CD4-positive, alpha-beta T cell treated with Interleukin-6 at 100 ng/mL for 8 hours (primary cell): ENCODE data around the gene RBP3.
A peak's percentile ranks its signal among the peaks of the same experiment; 100 is the strongest.

Source experiments
- DNase-seq: peaks from one replicate; pipeline ENCODE4 v3.0.0-alpha.2; 2020; ENCODE audit warnings: mixed read lengths, low spot score

RBP3 gene

DNA sequence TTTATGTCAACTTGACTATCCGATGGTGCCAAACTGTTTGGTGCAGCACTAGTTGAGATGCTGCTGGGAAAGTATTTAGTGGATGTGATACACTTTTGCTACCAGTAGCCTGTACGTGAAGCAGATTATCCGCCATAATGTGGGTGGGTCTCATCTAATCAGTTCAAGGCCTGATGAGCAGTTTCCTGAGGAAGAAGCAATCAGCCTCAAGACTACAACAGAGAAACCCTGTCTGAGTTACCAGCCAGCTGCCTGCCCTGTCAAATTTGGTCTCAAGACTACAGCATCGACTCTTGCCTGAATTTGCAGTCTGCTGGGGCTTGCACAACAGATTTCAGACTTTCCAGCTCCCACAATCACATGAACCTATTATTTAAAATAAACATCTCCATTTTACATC, 10.9 kb upstream of the RBP3 start:
- no peak for DNase-seq

DNA sequence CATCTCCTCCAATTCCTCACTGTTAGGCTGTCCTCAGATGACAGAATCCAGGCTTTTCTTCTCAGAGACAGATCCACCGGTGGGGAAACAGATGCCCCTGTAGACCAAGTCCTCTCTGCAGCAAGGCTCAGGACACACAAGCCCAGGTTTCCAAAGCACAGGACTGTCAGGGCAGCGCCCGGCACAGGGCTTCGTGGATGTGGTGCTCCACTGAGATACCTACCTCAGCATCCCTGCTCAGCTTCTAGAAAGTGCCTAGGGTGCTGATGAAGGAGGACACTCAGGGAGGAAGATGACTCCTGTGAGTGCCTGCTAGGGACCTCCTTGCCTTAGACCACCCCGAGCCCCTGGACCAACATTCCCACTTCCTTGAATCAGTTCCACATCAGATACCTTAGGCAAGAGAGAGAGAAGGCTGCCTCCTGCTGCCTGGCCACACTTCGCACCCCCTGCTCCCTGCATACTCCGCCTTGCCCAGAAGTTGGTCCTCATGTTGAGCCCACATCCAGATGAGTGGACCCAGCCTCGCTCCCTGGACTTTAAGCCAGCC, 8.9 kb upstream of the RBP3 start:
- no peak for DNase-seq

DNA sequence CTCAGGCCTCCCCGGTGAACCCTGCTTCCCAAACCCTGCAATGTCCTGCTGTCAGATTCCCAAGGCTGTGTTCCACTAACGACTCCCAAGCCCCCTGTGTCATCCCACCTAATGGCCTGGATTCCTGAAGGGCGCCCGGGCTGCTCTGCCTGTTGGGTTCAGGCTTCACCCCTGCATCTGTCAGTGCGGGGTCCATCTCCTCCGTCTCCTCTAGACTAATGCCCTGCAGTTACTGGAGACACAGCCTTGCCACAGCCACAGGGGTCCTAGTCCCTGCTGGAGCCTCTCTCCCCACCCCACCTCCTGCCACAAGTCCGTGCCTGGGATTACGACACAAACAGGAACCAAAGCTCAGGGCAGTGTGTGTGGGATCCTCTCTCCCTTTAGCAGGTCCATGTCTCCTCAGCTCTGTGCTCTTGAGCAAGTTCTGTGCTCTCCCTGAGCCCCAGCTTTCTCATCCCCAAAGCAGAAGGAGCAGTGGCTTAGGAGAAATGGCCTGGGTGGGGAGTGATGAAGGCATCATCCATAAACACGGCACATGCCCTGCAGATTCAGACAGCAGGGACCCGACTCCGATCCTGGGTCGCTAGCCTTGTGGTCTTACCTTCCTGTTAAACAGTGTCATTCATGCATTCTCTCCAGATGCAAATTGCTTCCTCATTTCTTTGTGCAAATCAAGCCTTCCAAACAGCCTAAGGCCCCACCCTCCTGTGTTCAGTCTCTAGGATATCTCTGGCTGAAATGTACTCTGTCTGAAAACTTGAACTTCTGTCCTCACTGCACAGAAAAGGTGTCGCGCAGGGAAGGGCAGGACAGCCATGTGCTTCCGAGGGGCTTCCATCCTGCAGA, 8.2 kb upstream of the RBP3 start:
- DNase-seq, result no peak

DNA sequence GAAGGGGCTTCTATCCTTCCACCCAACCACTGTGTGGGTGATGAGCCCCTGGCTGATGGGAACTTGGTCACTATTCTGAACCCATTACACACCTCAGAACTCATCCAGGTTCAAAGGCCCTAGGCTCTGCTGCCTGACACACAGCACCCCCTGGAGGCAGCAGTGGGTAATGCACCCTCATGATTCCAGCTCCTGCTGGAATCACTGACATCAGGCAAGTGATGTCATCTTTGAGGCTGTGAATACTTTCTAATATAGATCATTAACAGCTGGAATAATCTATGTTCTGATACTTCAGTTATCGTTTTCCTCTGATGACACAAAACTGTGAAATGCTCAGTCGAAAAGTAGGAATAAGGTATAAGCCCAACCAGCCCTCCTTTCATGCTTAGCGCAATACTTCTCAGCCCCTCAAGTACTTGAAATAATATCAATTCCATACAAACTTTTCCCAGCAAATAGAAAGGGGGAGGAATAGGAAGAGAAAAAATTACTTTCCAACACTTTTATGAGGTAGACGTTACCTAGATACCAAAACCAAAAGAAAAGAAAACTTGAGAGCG, 7.5 kb upstream of the RBP3 start:
- DNase-seq, result peak; percentile 62

DNA sequence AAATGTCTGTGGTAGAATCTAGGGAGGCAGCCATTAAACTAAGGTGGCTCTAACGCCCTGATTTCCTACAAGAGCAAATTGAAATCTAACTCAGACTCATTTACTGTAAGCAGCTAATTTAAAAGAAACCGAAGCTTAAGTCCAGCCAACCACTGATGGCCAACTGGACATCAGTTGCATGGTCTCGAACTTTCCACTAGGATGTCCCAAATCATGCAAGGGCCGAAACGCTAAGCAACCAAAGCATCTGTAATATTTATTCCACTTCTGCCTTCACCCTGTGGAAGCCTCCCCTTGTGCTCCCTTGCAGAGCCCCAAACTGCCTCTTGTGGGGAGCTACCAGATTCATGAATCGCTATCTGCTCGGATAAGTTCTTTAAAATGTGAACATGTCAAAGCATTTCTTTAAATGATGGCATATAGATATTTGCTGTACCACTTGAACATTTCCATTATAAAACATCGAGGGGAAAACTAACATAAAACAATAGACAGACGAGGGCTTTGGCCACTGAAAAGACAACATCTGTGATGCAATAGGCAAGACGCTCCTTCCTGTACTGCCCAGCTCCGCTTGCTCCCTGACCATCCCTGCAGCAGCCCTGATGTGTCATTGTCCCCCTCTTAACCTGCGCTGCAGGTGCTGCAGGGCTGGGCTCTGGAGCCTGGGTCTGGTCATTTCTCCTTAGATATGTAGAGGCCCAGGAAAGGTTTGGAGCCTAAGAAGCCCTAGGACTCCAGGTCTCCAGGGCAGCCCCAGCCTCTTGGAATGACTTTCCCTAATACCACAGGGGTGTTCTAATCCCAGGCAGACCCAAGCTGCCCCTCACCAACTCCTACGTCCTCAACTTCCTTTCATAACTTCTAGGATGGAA, 2.9 kb upstream of the RBP3 start:
- no peak for DNase-seq

DNA sequence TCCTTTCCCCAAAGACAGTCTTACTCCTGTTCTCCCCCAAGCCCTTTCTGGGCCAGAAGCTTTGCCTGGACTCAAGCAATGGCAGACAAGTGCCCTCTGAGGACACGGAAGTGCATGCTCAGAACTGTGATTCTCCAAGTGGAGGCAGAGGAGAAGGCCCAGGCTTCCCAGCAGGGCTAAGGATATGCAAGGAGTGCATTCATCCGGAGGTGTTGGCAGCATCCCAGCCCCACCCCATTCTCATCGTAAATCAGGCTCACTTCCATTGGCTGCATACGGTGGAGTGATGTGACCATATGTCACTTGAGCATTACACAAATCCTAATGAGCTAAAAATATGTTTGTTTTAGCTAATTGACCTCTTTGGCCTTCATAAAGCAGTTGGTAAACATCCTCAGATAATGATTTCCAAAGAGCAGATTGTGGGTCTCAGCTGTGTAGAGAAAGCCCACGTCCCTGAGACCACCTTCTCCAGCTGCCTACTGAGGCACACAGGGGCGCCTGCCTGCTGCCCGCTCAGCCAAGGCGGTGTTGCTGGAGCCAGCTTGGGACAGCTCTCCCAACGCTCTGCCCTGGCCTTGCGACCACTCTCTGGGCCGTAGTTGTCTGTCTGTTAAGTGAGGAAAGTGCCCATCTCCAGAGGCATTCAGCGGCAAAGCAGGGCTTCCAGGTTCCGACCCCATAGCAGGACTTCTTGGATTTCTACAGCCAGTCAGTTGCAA, 1.4 kb upstream of the RBP3 start:
- DNase-seq, result no peak

DNA sequence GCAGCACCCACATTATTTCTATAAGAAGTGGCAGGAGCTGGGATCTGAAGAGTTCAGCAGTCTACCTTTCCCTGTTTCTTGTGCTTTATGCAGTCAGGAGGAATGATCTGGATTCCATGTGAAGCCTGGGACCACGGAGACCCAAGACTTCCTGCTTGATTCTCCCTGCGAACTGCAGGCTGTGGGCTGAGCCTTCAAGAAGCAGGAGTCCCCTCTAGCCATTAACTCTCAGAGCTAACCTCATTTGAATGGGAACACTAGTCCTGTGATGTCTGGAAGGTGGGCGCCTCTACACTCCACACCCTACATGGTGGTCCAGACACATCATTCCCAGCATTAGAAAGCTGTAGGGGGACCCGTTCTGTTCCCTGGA, 874 bp upstream of the RBP3 start:
- DNase-seq, result no peak

DNA sequence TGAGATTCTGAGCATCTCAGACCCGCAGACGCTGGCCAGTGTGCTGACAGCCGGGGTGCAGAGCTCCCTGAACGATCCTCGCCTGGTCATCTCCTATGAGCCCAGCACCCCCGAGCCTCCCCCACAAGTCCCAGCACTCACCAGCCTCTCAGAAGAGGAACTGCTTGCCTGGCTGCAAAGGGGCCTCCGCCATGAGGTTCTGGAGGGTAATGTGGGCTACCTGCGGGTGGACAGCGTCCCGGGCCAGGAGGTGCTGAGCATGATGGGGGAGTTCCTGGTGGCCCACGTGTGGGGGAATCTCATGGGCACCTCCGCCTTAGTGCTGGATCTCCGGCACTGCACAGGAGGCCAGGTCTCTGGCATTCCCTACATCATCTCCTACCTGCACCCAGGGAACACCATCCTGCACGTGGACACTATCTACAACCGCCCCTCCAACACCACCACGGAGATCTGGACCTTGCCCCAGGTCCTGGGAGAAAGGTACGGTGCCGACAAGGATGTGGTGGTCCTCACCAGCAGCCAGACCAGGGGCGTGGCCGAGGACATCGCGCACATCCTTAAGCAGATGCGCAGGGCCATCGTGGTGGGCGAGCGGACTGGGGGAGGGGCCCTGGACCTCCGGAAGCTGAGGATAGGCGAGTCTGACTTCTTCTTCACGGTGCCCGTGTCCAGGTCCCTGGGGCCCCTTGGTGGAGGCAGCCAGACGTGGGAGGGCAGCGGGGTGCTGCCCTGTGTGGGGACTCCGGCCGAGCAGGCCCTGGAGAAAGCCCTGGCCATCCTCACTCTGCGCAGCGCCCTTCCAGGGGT, 703 bp downstream of the RBP3 start:
- no peak for DNase-seq

DNA sequence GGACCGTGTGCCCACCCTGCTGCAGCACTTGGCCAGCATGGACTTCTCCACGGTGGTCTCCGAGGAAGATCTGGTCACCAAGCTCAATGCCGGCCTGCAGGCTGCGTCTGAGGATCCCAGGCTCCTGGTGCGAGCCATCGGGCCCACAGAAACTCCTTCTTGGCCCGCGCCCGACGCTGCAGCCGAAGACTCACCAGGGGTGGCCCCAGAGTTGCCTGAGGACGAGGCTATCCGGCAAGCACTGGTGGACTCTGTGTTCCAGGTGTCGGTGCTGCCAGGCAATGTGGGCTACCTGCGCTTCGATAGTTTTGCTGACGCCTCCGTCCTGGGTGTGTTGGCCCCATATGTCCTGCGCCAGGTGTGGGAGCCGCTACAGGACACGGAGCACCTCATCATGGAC, 1.4 kb downstream of the RBP3 start:
- no peak for DNase-seq

DNA sequence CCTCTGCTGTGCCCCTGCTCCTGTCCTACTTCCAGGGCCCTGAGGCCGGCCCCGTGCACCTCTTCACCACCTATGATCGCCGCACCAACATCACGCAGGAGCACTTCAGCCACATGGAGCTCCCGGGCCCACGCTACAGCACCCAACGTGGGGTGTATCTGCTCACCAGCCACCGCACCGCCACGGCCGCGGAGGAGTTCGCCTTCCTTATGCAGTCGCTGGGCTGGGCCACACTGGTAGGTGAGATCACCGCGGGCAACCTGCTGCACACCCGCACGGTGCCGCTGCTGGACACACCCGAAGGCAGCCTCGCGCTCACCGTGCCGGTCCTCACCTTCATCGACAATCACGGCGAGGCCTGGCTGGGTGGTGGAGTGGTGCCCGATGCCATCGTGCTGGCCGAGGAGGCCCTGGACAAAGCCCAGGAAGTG, 1.8 kb downstream of the RBP3 start:
- DNase-seq, result no peak

DNA sequence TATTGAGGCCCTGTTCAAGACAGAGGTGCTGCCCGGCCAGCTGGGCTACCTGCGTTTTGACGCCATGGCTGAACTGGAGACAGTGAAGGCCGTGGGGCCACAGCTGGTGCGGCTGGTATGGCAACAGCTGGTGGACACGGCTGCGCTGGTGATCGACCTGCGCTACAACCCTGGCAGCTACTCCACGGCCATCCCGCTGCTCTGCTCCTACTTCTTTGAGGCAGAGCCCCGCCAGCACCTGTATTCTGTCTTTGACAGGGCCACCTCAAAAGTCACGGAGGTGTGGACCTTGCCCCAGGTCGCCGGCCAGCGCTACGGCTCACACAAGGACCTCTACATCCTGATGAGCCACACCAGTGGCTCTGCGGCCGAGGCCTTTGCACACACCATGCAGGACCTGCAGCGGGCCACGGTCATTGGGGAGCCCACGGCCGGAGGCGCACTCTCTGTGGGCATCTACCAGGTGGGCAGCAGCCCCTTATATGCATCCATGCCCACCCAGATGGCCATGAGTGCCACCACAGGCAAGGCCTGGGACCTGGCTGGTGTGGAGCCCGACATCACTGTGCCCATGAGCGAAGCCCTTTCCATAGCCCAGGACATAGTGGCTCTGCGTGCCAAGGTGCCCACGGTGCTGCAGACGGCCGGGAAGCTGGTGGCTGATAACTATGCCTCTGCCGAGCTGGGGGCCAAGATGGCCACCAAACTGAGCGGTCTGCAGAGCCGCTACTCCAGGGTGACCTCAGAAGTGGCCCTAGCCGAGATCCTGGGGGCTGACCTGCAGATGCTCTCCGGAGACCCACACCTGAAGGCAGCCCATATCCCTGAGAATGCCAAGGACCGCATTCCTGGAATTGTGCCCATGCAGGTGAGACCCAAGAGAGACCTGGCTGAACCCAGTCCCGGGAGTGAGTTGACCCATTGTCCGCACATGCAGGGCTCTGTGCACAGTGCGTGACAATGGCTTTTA, 2.8 kb downstream of the RBP3 start:
- no peak for DNase-seq

DNA sequence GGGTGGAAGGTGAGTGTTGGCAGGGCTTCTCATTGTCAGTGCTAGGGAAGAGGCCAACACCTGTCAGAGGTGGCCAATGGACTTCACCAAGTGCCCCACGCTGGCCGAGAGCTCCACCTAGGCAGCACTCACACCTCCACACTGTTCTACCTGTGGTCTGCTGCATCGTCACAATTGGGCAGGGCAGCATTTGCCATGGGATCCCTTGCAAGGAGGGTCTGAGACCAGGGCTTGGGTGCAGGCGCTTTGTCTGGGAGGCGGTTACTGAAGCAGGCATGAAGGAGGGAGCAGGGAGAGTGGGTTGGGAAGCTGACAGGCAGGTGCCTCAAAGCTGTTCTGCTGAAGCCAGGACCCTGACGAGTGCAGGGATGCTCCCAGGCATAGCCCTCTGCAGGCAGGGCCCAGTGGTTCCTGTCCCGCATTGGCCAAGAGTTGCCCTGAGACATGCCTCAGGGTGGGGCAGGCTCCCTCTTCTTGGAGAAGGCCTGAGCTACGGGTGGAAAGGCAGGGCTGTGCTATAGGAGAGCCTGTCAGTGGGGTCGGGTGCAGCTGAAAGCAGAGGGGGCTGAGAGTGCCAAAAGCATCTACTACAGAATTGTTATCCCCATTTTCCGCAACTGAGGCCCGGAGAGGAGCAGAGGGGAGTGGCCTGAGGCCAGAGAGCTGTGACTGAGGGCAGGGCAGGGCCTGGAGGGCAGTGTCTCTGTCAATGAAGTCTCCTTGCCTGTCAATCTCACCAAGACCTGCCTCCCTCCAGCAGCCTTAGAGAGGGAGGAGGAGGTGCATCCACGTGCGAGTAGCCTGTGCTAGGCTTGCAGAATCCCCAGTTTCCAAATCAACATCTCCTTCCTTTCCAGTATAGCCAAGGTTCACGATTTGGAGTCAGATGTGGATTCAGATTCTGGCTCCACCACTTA, 4.0 kb downstream of the RBP3 start:
- no peak for DNase-seq

DNA sequence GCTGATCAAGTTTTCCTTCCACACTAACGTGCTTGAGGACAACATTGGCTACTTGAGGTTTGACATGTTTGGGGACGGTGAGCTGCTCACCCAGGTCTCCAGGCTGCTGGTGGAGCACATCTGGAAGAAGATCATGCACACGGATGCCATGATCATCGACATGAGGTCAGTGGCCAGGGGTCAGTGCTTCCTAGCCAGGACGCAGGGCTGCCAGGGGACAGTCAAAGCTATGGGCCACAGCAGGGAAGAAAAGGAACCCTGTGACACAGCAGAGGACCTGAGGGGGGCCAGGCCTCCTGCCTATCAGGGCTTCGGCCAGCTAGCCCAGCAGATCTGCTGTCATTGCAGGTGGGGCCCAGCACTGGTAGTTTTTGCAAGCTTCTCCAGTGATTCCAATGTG, 5.2 kb downstream of the RBP3 start:
- no peak for DNase-seq

DNA sequence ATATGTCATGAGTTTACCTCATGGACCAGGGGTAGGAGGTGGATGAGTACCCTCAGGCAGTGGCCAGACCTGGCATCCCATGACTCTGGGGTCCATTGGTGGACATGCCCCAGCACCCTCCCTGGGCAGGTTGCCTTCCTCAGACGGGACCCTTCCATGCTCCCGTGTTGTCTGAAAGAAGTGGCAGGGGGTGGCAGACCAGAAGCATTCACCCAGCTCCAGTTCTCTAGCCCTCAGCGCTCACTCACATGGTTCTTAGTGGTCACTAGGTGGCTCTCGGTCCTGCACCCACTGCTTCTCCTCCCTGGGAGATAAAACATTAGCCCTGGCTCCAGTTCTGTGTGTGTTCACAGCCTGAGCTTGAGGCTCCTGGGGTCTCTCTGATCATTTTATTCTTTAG, 6.0 kb downstream of the RBP3 start:
- DNase-seq, result no peak

DNA sequence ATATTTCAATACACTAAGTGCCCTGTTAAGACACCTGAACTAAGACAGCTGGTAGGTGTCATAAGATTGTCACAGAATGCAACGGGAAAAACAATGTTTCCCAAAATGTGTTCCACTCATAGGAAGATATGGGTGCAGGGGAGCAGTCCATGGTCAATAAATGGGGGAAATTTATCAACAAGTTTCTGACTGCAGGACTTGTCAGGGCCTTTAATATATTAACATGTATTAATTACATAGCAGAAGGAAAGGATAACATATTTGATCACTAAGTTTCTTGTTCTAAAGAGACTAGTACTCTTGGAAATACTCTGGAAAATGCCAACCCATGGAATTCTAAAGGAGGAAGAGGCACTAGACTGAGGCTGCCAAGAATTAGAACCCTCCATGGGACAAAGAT, 6.7 kb downstream of the RBP3 start:
- no peak for DNase-seq

DNA sequence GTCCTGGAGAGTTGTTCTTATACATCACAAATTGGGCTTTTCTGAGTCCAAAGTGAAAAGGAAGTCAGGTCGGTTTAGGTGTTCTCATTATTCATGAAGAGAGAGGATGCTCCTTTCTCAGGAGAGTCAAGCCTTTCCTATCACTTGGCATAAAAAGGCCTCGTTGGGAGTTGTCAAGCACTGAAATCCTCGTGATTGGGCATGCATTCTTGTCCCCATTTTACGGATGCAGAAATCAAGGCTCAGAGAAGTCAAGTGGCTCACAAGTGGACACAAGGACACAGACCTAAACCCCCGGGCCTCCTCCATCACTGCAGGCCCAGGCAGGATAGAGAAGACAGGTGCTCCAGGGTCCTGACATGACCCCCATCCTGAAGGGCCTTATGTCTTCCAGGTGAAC, 8.5 kb downstream of the RBP3 start:
- DNase-seq, result no peak

DNA sequence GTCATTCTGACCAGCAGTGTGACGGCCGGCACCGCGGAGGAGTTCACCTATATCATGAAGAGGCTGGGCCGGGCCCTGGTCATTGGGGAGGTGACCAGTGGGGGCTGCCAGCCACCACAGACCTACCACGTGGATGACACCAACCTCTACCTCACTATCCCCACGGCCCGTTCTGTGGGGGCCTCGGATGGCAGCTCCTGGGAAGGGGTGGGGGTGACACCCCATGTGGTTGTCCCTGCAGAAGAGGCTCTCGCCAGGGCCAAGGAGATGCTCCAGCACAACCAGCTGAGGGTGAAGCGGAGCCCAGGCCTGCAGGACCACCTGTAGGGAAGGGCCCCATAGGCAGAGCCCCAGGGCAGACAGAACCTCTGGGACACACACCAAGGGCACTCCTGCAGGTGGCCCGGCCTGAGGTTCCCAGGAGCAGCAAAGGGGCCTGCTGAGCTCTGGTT, 9.0 kb downstream of the RBP3 start:
- no peak for DNase-seq

DNA sequence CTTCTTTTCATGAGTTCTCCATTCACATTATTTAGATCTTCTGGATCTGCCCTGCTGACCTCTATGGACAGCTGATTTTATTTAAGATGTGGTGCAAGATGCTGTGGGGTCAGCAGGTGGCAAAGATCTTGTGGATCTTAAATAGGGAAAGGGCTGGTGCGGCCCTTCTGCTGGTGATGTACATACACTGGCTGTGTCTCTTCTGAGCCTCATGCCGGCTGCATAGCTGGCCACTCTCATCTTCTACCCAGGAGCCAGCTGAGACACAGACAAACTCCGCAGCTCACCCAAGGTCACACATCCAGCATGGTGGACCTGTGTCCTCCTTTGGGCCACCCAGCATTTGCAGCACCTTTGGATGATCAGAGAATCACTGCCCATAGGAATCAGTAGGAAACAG, 9.7 kb downstream of the RBP3 start:
- no peak for DNase-seq

DNA sequence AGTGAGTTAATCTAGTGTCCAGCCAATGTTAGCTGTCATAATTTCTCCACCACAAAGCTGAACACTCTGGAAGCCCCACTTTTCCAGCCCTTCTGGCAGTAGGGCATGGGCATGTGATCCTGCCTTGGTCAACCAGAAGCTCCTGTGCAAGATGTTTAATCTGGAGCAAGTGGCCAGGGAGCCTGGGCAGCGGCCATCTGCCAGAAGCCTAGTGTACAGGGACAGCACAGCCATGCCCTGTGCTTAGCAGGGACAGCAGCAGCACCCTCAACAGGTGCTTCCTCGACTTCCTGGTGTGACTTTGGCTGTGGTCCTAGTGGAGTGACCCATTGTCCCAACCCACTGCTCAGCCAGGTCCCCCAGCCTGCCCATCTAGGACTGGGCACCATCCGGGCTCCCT, 10.3 kb downstream of the RBP3 start:
- DNase-seq, result no peak
